HG03354 (cell line): ENCODE data around the gene RABL3.
"Not testable (repeated sequence)": the region's sequence is repeated elsewhere in the genome, so short reads cannot be mapped to it uniquely, and the experiment has no call there.

Experiments used
- ATAC-seq: cut with Tn5 transposase; IDR thresholded peaks from one replicate; pipeline ENCODE4 v1.9.1; 2021; ENCODE audit warnings: mild to moderate bottlenecking; ENCODE audit not compliant: unreplicated experiment, poor library complexity, severe bottlenecking

The RABL3 gene

DNA sequence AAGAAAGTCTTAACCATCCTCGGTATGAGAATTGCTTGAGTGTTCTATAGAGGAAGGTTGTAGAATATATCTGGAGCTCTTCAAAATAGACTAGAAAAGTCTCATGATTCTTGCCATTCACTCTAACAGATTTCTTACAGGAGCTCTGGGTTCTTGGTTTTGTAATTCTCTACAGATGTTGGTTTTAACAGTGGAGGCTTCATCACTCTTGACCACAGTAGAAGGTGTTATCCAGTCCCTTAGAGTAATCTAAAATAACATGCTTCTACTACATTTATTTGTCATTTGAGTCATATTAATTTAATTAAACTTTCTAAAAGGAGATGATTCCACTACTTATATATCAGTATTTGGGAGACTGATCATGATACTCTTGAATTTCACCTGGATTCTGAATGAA is 9.9 kb upstream of the RABL3 start:
- no peak for ATAC-seq

DNA sequence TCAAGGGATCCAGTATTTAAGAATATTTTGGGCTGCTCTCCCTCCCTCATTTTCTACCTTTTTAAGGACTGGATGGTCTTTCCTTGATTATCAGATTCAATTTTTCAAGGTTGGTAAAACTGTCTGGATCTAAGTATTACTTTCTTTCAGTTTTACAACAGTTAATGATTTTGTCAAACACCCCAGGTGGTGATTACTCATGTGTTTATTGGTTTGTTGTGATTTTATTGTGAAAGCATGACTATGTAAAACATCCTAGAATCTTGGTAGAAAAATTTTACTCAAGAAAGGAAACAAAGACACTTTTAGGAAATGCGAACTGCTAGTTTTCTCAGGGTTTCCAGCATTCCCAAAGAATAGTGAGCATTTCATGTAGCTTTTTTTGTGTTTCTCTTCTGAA is 7.5 kb upstream of the RABL3 start:
- ATAC-seq: no peak

DNA sequence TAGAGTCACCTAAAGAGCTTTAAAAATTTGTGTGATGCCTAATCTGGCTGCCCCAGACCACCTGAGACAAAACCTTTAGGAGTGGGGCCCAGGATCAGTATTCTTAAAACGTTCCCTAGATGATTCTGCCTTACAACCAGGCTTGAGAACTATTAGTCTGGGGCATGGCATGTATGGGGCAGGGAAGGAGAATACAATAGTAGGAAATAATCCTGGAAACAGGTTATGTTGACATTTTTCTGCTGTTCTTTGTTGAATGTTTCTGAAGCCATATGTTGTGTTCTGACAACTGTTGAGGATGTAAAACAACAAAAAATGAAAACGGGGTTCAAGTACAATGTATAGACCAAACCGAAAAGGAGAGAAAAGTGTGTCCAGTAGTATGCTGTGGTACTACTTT is 3.1 kb upstream of the RABL3 start:
- ATAC-seq: no peak

DNA sequence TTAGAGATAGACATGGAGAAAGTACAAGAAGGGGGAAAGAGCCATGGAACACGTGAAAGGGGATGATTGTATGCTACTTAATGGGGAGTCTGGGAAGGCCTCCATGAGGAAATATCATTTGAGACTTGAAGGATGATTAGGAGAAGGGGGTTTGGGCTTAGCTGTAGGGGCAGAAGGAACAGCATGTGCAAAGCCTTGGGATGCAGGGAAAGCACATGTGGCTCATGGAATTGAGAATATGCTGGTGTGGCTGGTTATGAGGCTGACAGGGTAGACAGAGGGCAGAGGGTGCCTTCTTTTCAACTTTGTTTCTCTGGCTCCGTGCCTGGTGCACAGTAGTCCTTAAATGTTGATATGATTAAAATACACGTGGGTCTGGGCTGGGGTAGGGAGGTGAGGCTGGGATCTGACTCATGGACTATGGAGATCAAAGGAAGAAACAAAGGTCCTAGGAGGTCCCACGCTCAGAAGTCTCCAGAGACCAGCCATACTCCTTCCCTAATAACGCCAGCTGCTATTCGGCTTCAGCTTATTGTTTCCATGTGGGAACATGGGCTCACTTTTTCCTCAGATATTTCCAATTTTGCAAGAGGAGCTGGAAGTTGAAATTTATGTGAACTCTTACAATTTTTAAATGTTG is 1.4 kb upstream of the RABL3 start:
- ATAC-seq: no peak

DNA sequence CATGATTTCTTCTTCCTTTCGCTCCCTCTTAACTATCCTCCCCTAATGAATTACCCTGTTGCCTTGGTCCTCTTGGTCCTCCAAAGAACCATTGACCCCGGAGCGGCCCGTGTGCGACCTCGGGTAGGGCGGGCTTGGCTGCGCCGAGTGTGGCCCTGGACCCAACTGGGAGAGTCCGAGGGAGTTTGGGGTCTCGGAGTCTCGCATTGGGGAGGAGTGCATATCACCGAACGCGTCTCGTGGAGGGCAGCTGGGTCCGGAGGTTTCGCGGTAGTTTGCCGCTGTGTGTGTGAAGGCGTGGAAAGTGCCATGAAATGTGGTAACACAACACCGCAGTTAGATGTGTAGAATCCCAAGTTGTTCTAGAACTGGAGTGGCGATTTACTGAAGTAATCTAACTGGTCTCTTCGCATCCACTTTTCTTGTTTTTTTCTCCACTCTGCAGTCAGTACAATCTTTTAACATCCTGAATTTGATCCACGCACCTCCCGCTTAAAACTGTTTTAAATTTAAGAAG is 591 bp upstream of the RABL3 start:
- ATAC-seq: peak; percentile 30

DNA sequence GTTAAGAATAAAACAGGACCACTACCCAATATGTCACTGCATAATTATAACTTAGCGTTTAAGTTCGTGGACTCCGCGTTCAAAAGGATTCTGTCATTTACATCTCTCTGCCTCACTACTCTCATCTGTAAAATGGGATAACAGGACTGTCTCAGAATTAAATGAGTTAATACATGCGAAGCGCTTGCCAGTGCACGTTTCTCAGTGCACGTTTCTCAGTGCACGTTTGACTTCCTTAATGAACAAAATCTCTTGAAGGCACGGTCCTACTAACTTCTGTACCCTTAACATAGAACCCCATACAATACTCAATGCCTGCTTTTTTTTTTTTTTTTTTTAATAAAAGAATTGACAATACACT is 499 bp downstream of the RABL3 start:
- peak; percentile 29 for ATAC-seq

DNA sequence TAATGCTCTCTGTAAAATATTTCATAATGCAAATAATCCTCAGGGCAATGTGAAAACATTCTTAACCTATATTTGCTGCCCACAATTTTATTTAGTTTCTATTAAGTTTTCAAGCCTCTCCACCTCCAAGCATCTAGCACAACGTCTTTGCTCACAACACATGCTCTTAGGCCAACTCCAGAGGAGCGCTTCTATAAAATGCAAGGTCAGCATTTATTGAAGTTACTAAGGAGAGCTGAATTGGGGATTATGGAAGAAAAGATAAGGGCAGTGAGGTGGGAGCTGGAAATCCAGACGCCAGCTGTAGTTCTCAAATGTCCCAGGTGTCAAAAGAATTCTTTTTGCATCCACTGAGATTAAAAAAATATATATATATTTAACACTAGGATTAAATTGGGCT is 996 bp downstream of the RABL3 start:
- no peak for ATAC-seq

DNA sequence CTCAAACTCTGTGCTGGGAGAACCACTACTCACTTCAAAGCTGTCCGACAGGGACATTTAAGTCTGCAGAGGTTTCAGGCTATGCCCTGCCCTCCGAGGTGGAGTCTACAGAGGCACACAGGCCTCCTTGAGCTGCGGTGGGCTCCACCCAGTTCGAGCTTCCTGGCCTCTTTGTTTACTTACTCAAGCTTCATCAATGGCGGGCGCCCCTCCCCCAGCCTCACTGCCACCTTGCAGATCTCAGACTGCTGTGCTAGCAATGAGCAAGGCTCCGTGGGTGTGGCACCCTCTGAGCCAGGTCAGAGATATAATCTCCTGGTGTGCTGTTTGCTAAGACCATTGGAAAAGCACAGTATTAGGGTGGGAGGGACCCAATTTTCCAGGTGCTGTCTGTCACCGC is 4.3 kb downstream of the RABL3 start:
- ATAC-seq: not testable (repeated sequence)

DNA sequence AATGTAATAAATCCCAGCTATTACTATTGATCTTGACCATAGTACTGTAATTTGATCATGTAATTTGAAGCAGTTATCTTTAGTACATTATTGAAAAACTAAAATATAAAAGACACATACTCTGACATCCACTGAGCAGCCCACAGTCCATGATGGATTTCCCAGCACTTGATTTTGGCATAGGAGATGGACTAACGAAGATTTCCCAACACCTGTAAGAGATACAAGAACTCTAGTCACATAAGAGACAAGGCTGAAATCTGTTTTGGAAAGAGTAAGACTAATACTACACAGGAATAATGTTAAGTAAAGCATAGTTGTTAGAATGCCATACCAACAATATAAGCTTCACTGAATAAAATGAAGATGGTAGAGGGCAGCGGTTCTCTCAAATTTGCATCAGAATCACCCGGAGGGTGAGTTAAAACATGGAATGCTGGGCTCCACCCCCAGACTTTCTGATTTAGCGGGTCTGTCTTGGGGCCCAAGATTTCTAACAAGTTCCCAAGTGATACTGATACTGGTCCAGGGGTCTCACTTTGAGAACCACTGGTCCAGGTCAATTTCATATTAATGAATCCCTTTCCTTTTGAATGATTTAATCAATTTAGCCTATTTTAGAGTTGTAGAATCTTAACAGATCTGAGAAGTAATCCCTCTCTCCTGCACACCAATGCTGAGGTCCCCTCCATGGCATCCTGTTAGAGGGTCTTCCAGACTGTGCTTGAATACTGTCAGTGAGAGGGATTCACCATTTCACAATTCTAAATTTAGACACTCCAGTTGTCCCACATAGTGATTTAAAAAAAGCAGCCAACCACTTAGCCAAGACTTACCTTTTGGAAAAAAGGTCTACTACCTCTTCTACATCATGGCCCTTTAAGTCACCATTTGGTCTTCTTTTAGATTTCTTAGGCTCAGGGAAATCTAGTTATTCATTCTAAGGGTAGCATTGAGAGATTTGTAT is 11.5 kb downstream of the RABL3 start:
- ATAC-seq: no peak

DNA sequence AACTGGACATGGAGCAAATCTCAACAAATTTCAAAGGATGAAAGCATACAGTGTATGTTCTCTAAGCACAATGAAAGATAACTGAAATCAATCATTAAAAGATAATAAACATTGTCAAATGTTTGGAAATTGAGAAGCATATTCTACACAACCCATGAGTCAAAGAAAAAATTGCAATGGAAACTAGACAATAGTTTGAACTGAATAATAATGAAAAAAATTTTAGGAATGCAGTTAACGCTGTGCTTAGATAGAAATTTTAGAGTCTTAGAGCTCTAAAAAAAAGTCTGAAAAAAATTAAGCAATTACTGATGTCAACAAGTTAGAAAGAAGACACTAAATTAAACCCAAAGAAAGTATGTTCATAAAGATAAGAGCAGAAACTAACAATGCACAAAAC is 15.5 kb downstream of the RABL3 start:
- no peak for ATAC-seq

DNA sequence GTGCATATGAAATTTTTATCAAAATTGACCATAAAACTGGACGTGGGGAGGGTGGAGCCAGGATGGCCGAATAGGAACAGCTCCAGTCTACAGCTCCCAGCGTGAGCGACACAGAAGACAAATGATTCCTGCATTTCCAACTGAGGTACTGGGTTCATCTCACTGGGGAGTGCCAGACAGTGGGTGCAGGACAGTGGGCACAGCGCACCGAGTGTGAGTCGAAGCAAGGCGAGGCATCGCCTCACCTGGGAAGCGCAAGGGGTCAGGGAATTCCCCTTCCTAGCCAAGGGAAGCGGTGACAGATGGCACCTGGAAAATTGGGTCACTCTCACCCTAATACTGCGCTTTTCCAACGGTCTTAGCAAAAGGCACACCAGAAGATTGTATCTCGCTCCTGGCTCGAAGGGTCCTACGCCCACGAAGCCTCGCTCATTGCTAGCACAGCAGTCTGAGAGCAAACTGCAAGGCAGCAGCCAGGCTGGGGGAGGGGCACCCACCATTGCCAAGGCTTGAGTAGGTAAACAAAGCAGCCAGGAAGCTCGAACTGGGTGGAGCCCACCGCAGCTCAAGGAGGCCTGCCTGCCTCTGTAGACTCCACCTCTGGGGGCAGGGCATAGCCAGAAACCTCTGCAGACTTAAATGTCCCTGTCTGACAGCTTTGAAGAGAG is 23.0 kb downstream of the RABL3 start:
- ATAC-seq: not testable (repeated sequence)

DNA sequence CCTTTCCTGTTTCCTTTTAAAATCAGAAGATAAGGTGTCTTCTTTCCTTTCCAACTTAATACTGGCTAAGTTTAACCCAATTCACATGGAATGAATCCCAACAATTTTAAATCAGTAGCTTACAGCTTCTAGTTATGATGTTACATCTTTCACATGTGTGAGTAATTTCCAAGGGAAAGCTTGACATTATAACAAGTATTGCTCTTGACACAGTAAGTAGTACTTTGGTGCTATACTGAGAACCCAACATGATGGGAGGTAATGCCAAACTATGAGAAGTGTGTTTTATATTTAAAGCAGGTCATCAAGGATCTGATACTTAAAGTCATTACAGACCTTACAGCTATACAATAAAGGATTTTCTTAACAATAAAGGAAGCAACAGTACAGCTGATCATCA is 29.1 kb downstream of the RABL3 start:
- no peak for ATAC-seq

DNA sequence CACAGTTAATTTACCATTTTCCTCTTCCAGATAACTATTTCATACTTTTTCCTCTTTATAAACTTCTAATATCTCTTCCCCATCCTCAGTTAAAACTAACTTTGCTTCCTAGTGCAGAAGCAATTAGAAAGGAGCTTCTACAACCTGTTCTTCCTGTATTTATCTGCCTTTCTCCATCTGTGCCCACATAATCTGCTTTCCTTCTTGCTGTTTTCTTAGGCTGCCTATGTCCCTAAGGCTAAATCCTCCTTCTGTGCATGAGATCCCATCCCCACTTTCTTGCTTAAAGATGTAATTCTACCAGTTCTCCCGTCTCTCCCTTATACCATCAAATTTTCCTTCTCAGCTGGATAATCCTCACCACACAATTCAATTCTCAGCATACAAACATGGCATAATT is 31.9 kb downstream of the RABL3 start:
- ATAC-seq: no peak

DNA sequence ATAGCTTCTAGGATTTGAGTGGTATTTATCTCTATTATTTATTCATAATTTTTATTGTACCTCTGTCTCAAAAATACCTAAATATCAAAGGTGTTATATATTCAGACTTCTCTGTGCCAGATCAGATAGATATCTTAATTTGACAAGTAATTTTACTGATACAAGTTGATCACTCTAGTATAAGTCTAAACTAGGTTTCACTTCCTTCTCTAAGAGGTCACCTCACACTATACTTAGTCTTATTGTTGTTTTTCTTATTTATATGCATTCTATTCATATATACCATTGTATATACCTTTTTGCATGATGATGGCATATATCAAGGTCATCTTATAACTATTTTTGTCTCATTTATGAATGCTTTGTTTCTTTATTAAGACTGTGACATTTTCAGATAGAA is 33.9 kb downstream of the RABL3 start:
- peak; percentile 58 for ATAC-seq

DNA sequence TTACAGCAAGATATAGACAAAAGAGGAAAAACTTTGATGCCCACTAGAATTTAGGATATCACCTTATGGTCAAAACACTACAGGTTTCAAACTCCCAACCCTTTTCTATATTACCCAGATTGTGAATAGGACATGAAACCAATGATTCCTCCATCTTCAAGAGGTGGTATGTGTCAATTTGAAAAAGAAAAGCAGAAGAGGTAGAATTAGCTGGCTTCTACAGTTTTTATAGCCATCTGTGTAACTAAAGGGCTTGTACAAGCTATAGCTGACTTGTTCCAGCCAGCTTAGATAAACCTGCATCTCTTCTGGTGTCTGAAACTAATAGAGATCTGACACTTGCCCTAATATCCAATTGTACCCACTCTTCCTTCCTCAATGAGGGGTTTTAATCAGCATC is 35.4 kb downstream of the RABL3 start:
- no peak for ATAC-seq

DNA sequence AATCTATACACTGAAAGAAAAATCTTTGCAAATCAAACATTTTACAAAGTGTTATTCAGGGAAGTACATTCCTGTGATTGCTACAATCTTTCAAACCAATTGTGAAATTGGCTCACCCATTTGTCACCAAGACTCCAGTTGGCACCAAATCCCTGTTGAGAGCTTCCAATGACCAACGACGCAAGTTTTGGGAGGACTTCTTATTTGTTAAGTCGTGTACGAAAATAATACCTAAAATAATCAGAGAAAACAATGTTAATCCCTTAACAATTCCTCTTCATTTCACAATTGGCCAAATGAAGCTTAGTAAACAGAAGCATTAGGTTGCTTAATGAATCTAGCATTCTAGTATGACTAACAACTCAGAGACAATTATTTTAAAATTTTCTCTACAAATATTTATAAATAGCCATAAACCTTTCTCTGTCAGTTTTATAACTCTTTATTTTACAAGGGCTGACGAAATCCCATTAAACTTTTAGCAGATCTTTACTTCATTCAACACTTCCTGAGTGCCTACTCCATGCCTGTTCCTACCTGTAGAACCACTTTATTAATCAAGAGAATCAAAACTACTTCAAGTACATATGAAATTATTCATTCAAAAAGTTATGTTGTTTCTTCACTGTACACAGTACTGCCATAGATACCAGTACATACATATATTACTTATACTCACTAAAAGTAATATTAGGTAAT is 36.3 kb downstream of the RABL3 start:
- ATAC-seq: no peak

DNA sequence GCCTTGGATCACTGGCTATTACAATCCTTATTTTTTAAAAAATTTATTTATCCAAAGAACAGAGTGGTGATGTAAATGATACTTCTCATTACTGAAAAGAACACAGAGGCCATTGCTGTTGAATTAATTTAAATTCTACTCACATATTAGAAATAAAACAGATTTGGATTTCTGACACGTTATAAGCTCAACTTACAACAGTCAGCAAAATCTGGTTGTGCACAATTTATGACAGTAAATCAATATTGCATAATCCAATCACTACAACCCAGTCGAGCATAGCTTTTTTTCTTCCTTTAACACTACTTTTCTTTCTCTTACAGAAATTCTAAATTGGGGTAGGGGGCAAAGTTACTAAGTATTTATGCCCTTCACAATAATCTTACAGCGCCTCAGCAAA is 43.0 kb downstream of the RABL3 start:
- ATAC-seq: no peak

DNA sequence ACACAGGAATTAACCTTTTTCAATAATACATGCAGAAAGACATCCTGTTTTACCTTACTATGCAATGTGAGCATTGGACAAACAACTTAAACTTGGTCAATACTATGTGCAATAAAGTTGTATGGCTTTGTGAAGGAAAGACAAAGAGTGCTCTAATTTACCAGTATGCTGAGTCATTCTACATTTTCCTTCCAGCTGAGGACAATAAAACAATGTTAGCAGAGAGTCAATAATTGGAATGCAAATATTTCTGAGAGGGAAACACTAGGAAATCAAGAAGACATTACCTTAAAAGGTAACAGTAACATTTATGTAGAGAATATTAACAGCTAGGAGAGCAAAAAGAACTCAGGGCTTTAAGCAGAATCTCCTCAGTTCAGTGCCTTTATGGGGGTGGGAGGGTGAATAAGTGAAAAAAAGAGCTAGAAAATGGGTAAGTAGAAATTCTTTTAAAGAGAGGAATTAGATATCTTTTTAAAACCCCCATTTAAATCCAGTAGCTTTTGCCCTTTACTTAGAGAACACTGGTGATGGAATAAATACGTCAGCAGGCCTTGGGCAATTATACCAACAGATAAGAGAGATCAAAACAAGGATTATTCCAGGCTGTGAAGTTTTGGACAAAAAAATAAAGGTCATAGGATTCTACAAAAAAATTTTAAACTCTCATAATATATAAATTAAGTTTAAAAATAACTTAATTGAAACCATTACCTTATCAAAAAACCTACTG is 48.7 kb downstream of the RABL3 start:
- ATAC-seq: no peak

DNA sequence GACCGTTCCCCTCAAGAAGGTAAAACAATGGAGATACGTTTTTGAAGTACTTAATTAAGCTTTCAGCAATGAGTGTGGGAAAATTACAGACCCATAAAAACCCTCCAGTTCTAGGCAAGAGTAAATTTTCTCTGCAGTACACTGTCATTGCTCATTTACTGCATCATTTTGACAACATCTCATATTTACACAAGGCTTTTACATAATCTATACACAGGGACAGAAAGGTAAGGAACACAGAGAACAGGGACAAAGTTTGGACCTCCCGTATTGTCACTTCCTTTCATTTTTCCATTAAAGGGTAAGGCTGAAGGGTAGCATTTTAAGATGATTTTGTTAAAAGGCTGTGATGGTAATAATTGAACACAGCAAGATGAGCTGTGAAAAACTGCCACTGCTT is 52.9 kb downstream of the RABL3 start:
- ATAC-seq: no peak
